ENCODE data around the gene CXCR5.

The CXCR5 gene

GRCh38 chr11:118877487-118878162 lies 6.1 kb upstream of the CXCR5 start:
- no peak for DNase-seq

DNA sequence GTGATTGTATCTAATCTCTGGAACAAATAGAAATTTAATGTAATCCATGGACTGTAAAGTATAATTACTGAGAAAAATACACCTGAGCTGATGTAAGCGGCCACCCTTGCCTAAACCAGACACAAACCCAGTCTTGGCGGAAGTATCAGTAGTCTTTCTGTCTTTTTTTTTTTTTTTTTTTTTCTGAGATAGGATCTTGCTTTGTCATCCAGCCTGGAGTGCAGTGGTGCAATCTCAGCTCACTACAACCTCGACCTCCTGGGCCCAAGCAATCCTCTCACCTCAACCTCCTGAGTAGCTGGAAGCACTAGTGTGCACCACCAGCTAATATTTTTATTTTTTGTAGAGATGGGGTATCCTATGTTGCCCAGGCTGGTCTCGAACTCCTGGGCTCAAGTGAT lies 5.5 kb upstream of the CXCR5 start:
- DNase-seq, result no peak

GRCh38 chr11:118881228-118881627 lies 2.5 kb upstream of the CXCR5 start:
- DNase-seq, result no peak

DNA sequence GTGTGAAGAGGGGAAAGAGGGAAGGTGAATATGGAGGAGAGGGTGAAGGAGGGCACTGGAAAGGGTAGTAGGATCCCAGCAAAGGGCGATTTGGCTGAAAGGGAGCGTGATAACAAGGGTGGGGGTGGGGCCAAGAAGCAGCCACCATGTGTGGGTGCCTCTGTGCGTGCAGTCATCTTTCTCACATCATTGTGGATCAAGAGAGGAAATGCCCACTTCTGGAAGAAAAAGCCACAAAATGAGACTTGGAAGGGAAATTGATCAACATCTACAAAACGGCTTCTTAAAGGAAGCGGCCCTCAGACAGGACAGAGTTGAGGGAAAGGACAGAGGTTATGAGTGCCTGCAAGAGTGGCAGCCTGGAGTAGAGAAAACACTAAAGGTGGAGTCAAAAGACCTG lies 1.2 kb upstream of the CXCR5 start:
- no peak for DNase-seq

DNA sequence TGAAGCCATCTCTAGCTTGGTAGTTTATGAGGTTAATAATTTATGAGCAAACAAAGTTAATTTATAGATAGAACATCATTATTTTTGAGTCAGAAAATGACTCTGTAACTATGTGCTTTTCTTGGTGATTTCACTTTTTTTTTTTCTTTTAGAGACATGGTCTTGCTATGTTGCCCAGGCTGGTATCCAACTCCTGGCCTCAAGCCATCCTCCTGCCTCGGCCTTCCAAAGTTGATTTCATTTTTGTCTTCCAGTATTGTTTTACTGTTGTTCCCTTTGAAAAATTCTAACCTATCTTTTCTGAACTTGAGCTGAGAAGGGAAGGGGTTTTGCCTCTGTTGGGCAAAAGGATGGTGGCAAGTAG lies 706 bp upstream of the CXCR5 start:
- no peak for DNase-seq

DNA sequence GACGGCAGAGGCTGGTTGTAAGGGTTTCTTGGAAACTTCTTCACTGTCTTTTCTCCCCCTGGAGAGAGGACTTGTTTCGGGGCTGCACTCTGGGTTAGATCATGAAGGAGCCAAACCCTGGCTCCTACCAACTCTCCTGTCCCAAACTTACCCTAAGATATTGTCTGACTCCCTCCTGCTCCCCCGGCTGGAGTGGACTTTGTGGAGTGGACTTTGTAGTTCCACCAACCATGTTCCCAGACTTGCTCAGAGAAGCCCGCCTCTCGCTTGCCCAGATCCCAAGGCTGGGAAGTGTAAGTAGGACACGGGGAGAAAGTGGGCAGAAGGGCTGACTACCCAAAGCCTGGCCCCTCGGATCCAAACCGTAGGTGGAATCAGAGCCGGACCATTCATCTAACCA lies 1.2 kb downstream of the CXCR5 start:
- no peak for DNase-seq

DNA sequence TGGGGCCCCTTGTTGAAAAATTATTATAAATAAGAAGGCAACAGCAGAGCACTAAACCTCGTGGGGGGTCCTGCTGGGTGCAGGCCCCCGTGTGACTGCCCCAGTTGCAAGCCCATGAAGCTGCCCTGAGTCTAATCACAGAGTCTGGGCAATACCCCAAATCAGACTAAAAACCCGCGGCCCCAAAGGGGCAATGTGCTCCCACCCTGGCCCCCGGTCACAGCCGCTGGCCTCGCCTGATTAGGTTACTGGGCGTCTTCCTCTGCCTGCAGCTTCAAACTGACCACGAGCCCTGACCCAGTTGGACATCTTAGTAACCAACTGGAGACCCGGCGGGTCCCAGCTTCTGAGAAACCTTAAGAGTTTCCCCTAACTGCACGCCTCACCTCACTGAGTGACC lies 1.6 kb downstream of the CXCR5 start:
- no peak for DNase-seq

- DNase-seq, result no peak
These were observed 2.3 kb downstream of the CXCR5 start for GRCh38 chr11:118885831-118886565.

DNA sequence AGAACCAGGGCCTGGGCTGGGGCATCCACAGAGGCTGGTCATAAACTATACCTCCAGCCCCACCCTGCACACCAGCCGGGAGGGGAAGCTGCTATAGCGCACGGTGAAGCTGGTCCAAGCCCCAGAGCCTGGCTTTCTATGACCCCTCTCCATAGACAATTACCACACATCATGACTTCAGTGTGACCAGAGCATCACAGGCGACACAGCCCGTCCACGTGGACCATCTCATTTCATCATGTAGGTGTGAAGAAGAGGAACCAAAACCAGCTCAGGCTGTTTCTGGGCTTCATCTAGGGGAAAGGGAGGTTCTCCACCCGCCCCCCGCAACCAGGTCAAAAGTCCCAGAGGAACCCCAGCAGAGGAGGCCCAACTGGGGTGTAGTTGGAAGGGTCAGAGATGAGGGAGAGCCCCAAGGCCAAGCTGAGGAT lies 3.0 kb downstream of the CXCR5 start:
- no peak for DNase-seq

- DNase-seq, result no peak
These were observed 3.5 kb downstream of the CXCR5 start for GRCh38 chr11:118887206-118887605.

- DNase-seq, result no peak
These were observed 4.7 kb downstream of the CXCR5 start for GRCh38 chr11:118888398-118888797.

GRCh38 chr11:118889797-118890196 lies 6.1 kb downstream of the CXCR5 start:
- no peak for DNase-seq

DNA sequence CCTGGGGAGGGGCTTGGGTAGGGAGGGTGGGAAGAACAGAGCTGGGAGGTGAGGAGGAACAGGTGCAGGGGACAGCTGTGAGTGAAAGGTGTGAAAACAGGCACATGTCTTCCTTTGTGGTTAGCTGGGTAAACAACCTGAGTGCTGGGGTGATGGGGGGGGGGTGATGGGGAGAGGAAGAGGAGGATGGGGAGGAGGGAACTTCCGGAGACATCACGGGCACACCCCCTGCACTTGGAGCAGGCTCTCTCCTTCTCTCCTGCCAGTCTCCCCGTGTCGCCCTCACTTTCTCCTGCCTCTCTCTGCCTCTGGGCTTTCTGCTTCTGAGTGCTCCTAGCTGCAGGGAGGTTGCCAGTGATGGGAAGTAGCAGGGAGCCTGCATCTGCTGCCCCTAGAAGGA lies 8.8 kb downstream of the CXCR5 start:
- no peak for DNase-seq

DNA sequence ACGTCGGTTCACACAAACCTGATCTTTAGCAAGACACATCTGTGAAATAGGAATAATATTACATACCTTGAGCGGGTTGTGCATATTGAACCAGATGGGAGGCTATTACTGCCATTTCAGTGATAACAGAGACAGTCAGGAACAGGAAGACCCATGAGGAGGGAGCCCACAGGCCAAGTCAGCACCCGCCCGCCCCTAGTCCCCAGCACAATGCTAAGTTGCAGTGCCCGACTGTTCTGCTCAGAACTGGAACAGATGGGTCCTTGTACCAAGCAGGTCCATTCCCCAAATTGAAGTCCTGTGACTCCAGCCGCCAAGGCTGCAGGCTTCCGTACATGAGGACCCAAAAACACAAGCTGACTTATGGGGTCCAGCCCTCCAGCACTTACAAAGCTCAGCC lies 9.3 kb downstream of the CXCR5 start:
- no peak for DNase-seq

DNA sequence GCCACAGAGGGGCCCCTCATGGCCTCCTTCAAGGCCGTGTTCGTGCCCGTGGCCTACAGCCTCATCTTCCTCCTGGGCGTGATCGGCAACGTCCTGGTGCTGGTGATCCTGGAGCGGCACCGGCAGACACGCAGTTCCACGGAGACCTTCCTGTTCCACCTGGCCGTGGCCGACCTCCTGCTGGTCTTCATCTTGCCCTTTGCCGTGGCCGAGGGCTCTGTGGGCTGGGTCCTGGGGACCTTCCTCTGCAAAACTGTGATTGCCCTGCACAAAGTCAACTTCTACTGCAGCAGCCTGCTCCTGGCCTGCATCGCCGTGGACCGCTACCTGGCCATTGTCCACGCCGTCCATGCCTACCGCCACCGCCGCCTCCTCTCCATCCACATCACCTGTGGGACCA lies 10.0 kb downstream of the CXCR5 start:
- no peak for DNase-seq

GRCh38 chr11:118894192-118894591 lies 10.5 kb downstream of the CXCR5 start:
- no peak for DNase-seq

DNA sequence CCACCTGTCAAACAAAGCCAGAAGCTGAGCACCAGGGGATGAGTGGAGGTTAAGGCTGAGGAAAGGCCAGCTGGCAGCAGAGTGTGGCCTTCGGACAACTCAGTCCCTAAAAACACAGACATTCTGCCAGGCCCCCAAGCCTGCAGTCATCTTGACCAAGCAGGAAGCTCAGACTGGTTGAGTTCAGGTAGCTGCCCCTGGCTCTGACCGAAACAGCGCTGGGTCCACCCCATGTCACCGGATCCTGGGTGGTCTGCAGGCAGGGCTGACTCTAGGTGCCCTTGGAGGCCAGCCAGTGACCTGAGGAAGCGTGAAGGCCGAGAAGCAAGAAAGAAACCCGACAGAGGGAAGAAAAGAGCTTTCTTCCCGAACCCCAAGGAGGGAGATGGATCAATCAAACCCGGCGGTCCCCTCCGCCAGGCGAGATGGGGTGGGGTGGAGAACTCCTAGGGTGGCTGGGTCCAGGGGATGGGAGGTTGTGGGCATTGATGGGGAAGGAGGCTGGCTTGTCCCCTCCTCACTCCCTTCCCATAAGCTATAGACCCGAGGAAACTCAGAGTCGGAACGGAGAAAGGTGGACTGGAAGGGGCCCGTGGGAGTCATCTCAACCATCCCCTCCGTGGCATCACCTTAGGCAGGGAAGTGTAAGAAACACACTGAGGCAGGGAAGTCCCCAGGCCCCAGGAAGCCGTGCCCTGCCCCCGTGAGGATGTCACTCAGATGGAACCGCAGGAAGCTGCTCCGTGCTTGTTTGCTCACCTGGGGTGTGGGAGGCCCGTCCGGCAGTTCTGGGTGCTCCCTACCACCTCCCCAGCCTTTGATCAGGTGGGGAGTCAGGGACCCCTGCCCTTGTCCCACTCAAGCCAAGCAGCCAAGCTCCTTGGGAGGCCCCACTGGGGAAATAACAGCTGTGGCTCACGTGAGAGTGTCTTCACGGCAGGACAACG lies 11.7 kb downstream of the CXCR5 start:
- no peak for DNase-seq

GRCh38 chr11:118896472-118896913 lies 12.8 kb downstream of the CXCR5 start:
- DNase-seq, result no peak

- DNase-seq, result no peak
These were observed 13.4 kb downstream of the CXCR5 start for GRCh38 chr11:118896921-118897591.

DNA sequence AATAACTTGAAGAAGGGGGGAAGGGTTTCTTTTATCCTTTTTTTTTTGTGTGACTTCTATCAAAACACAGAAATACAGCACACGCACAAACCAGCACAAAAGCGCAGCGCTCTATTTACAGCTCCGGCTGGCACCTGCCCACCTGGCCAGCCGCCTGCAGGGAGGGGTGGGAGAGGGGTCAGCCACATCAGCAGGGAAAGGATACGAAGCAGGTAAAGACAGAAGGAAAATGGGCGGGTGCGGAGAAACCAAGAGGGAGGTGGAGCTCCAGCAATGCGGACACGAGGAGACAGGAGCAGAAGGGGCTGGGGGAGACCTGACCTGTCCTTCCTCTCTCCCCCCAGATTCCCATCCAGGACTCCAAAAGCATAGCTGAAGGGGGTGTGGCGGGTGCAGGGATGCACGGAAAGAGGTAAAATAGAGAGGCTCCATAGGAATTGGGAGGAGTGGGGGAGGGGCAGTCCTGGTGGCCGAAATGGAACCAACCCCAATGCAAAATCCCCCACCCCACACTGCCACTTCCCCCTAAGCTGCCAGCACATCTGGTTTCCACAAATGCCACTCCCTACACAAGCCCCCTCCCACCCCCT lies 14.1 kb downstream of the CXCR5 start:
- no peak for DNase-seq

GRCh38 chr11:118898400-118899295 lies 15.0 kb downstream of the CXCR5 start:
- DNase-seq, result no peak

DNA sequence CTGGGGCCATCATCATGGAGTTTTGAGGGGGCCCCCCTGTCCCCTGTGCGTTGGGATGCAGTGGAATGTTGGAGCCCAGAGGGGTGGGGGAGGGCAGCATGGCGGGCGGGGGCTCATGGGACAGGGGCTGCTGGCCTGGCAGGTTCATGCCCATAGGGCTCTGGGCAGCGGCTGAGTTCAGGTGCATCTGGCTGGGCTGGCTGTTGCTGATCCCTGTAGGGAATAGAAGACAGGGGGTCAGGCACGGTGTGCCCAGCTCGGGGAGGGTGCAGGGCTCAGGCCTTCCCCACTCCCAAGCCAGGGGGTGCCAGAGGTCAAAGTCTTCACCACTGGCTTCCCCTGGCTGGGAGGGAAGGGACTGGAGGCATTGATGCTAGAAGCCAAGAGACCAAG lies 15.6 kb downstream of the CXCR5 start:
- DNase-seq, result no peak
